Measurements from ENCODE around the gene AFTPH. TPM values are rescaled to one million over a fixed set of nuclear protein-coding genes. Genes with fewer than 3 reads are reported as not detected.

Gene AFTPH
- total RNA-seq, 1 experiment from 2014 or later: 13.5 TPM

- H2BK20ac ChIP-seq (ENCODE audit: low read depth, low read length, poor library complexity, severe bottlenecking): no peak overlapping the region
- no peak overlapping the region for H2BK120ac ChIP-seq (ENCODE audit: low read depth, low read length, poor library complexity, severe bottlenecking)
- H3K79me1 ChIP-seq (ENCODE audit: insufficient read depth, low read depth, low read length, poor library complexity, severe bottlenecking): no peaks in the 10 kb centered on the region
- no peak overlapping the region for H2BK5ac ChIP-seq (ENCODE audit: insufficient read length, low read length)
- no peak overlapping the region for H3K23ac ChIP-seq (ENCODE audit: insufficient read length, low read depth, low read length)
- Mint-ChIP-seq H3K36me3 (ENCODE audit: insufficient read depth in 1 of 3, low read depth in 3 of 3) (no peaks in the 10 kb centered on the region), H3K4me3 (no peak overlapping the region), H3K9me3 (no peaks in the 10 kb centered on the region), H3K27me3 (ENCODE audit: low read depth) (peaks cover 1% of the 10 kb centered on the region; the same call in 1 of the 2 replicates), H3K27ac (no peak overlapping the region), H3K4me1 (peaks cover 43 to 64% of the 10 kb centered on the region in 2 experiments)
- WGBS (ENCODE audit: extremely low coverage, insufficient read length, low lambda C conversion rate): no CpG with 5 or more reads among the region's 13 CpGs
- H2AK5ac ChIP-seq (ENCODE audit: insufficient read length, low read length): no peak overlapping the region
- H2BK15ac ChIP-seq (ENCODE audit: low read depth, low read length): no peak overlapping the region
- no peak overlapping the region for H4K5ac ChIP-seq (ENCODE audit: insufficient read length, low read depth, low read length)
- no peaks in the 10 kb centered on the region for H3K9me3 ChIP-seq (ENCODE audit: control insufficient read depth, low read depth, low read length)
- no peak overlapping the region for H2BK12ac ChIP-seq (ENCODE audit: insufficient read length, low read depth, low read length)
- no peak overlapping the region for H3K27ac ChIP-seq (ENCODE audit: insufficient read length, low read depth, low read length)
- H3K14ac ChIP-seq (ENCODE audit: insufficient read depth, low read length): no peak overlapping the region
- no peak overlapping the region for H4K8ac ChIP-seq (replicated peaks; ENCODE audit: insufficient read length, low read depth, low read length)
- DNase-seq: no peak
- no peak overlapping the region for H3K4me2 ChIP-seq (ENCODE audit: insufficient read depth, insufficient read length, low read length)
- no peak overlapping the region for H4K91ac ChIP-seq (ENCODE audit: insufficient read length, low read depth, low read length)
- peaks cover 2% of the 10 kb centered on the region; the same call in 1 of the 2 replicates for H3K4me1 ChIP-seq (ENCODE audit: insufficient read depth, low read length)
- no peaks in the 10 kb centered on the region for H3K23me2 ChIP-seq (ENCODE audit: insufficient read length, low read depth, low read length, poor library complexity, severe bottlenecking)
- H3K27me3 ChIP-seq (ENCODE audit: insufficient read depth, low read length): no peaks in the 10 kb centered on the region
- H3K18ac ChIP-seq (ENCODE audit: insufficient read length, low read depth, low read length): no peak overlapping the region
- TF ChIP-seq CTCF (conservative IDR thresholded peaks at IDR 0.05): no peak
- H3K79me2 ChIP-seq (ENCODE audit: insufficient read depth, low read length): no peaks in the 10 kb centered on the region
- no peak overlapping the region for H3K56ac ChIP-seq (ENCODE audit: insufficient read length, low read depth, low read length)
- no peak overlapping the region for H2AFZ ChIP-seq (ENCODE audit: low read length)
- H3K9ac ChIP-seq (ENCODE audit: extremely low read depth, insufficient read length, low read length): no peak overlapping the region
- no peak overlapping the region for H3K4ac ChIP-seq (ENCODE audit: low read depth, low read length)
- H3T11ph ChIP-seq (ENCODE audit: low read length): no peak overlapping the region
- H4K20me1 ChIP-seq (ENCODE audit: control insufficient read depth, insufficient read depth, insufficient read length): no peaks in the 10 kb centered on the region
These were observed 99.2 kb downstream of the AFTPH start for GRCh38 chr2:64623242-64623850.

Measured in H9 (cell line).